ENCODE data around the gene SNRNP35.
"Not testable (repeated sequence)": the region's sequence is repeated elsewhere in the genome, so short reads cannot be mapped to it uniquely, and the experiment has no call there.

SNRNP35 gene

DNA sequence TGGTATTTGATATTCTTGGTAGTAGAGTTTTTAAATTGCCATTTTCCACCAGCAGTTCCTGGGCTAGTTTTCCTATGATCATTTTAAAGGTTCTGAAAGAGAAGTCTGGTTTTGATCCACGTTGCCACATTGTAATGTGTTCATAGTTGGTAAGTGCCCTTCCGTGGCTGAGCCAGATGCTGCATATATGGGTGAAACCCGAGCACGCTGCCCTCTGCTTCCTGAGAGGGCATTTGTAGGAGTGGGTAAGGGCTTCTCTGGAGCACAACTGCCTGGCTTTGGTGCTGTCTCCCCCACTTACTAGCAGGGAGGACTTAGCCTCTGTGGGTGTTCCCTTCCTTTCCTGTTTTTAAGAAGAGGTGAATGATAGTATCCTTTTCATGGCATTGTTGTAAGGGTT lies 7.1 kb downstream of the SNRNP35 start:
- TF ChIP-seq JUND (IDR thresholded peaks at IDR 0.05; ENCODE audit: low read depth) = no peak
- DNase-seq (ENCODE audit: low read depth in 1 of 2, low spot score in 1 of 2) = no peak
- in situ Hi-C loops (cut with HindIII; ENCODE audit: low pct_unique_long_range_greater_than_20kb, low sequenced_read_pairs) = no loop called here

DNA sequence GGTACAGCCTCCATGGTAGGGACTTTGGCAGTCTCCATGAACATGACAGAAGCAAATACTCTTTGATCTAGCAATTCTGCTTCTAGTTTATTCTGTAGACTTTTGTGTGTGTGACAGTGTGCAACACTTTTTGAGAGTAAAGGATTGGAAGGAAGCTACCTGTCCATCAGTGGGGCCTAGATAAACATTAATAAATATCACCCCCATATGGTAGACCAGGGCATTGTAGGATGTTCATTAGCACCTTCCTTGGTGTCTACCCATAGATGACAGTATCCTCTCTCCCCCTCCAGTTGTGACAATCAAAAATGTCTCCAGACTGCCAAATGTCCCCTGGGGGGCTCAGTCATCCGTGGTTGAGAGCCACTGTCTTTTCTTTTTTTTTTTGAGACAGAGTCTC lies 10.8 kb downstream of the SNRNP35 start:
- peak in 1 of 2 experiments; percentile 25 for DNase-seq (ENCODE audit: low read depth in 1 of 2, low spot score in 1 of 2)
- in situ Hi-C loops (cut with HindIII; ENCODE audit: low pct_unique_long_range_greater_than_20kb, low sequenced_read_pairs) = no loop called here
- TF ChIP-seq JUND (IDR thresholded peaks at IDR 0.05; ENCODE audit: low read depth) = no peak

DNA sequence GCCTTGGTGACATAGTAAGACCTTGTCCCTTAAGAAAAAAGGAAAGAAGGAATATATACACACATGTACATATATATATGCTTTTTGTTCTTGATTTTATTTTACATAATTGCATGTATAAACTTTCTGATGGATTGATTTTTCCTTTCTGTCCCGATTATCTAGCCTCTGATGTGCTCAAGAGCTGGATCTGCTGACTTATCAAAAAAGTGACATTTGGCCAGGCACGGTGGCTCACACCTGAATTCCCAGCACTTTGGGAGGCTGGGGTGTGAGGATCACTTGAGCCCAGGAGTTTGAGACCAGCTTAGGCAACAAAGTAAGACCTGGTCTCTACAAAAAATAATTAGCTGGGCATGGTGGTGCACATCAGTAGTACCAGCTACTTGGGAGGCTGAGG lies 12.0 kb downstream of the SNRNP35 start:
- no peak for DNase-seq (ENCODE audit: low read depth in 1 of 2, low spot score in 1 of 2)
- TF ChIP-seq JUND (IDR thresholded peaks at IDR 0.05; ENCODE audit: low read depth) = no peak
- in situ Hi-C loops (cut with HindIII; ENCODE audit: low pct_unique_long_range_greater_than_20kb, low sequenced_read_pairs) = no loop called here

DNA sequence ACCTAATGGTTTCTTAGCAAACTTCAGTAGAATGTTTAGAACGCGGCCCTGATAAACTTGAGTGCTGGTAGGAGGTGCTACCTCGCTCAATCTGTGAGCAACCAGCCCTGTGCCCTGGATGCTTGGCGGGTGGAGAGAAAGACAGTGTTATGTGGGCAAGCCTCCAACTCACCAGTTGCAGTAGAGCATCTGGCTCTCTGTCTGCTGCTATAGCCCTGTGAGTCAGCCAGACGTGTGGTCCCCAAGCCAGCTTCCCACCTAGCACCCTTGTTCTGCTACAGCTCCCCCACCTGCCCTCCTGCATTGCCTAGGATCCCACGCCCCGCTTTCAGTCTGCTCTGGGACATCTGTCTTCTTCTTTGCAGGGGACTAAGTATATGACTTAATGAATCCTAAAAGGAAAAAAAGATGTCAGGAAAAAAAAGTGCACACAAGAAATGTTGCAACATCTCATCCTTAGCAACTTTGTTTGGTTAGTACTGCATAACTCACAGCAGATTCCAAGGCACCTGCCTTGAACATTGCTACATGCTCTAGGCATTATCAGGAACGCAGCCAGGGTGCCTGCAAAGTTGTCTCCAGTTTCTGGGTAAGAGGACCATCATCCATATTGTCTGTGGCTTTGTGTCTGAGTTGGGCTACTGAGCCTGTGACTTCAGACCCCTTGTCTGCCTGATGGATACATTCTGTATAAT lies 13.6 kb downstream of the SNRNP35 start:
- no peak for TF ChIP-seq JUND (IDR thresholded peaks at IDR 0.05; ENCODE audit: low read depth)
- in situ Hi-C loops (cut with HindIII; ENCODE audit: low pct_unique_long_range_greater_than_20kb, low sequenced_read_pairs) = no loop called here
- DNase-seq (ENCODE audit: low read depth in 1 of 2, low spot score in 1 of 2) = no peak

DNA sequence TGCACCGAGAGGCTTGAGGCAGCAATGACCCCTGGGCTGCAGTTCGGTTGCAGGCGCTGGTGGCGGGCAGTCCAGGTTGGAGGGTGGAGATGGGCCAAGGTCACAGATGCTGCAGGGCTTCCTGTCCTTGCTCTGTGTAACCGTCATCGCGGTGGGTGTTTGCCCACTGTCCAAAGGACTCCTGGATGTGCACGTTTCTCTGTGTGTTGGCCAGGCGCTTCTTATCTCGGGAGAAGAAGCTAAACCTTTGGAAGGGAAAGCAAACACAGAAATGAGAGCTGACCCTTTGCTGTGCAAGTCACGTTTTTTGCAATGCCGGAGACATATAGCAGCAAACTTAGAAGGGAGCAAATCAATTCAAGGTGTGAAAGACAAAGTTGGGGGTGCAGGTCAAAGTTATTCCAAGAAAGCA lies 14.5 kb downstream of the SNRNP35 start:
- in situ Hi-C loops (cut with HindIII; ENCODE audit: low pct_unique_long_range_greater_than_20kb, low sequenced_read_pairs) = no loop called here
- DNase-seq (ENCODE audit: low read depth in 1 of 2, low spot score in 1 of 2) = no peak
- TF ChIP-seq JUND (IDR thresholded peaks at IDR 0.05; ENCODE audit: low read depth) = no peak

DNA sequence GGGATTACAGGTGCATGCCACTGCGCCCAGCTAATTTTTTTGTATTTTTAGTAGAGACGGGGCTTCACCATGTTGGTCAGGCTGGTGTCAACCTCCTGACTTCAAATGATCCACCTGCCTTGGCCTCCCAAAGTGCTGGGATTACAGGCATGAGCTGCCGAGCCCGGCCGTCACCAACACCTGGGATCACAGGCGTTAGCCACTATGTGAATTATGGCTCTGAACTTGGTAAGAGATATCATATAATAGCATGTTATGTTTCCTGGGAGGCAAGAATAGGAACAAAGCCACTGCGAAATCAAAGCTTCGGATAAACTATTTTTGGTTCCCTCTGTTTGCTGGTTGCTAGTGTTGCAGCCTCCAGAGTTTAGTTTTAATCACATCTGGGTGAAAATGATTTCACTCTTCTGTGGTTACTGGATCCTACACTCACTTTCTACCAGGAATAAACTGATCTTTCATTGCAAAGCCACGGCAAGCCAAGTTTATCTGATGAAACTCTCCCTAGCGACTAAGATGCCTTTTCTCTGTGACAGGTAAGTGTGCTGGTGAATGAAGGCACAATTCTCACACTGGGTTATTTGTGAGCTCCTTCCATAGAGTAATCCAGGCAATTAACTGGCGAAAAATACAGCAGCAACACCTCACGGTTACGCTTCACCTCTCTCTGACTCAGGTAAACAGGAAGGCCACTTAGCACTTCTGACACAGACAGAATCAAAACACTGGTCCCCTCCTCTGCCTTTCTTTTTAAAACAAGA lies 16.7 kb downstream of the SNRNP35 start:
- no peak for TF ChIP-seq JUND (IDR thresholded peaks at IDR 0.05; ENCODE audit: low read depth)
- DNase-seq (ENCODE audit: low read depth in 1 of 2, low spot score in 1 of 2) = no peak
- in situ Hi-C loops (cut with HindIII; ENCODE audit: low pct_unique_long_range_greater_than_20kb, low sequenced_read_pairs) = no loop called here

DNA sequence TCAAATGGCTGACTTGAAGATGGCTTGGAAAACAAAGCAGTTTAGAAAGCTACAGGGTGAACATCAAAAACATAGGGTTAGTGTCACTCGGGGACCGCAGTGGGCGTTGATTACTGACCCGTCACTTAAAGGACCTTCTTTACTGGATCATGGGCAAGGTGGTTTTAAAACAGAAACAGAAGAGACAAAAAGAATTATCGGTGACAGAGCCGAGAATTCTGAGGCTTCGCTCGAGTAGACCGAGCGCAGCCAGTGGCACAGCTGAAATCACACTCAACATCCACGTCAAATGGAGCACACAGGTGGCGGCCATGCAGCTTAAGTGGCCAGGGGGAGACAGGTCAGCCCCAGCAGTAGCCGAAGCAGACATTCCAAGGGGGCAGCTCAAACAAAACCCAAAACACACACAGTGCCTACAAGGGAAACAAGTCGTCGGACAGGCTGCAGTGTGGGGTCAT lies 17.3 kb downstream of the SNRNP35 start:
- DNase-seq (ENCODE audit: low read depth in 1 of 2, low spot score in 1 of 2) = no peak
- TF ChIP-seq JUND (IDR thresholded peaks at IDR 0.05; ENCODE audit: low read depth) = no peak
- in situ Hi-C loops (cut with HindIII; ENCODE audit: low pct_unique_long_range_greater_than_20kb, low sequenced_read_pairs) = no loop called here

DNA sequence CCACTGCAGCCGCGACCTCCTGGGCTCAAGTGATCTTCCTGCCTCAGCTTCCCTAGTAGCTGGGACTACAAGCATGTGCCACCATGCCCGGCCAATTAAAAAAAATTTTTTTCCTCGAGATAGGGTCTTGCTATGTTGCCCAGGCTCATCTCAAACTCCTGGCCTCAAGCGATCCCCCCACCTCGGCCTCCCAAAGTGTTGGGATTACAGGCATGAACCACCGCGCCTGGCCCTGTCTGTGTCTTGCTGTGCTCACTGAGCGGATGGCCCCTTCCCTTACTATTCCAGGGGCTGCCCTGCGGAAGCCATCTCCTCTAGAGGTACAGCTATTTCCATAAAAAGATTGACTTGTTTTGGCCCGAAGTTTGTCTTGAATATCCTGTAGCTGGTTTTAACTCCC lies 20.1 kb downstream of the SNRNP35 start:
- TF ChIP-seq JUND (IDR thresholded peaks at IDR 0.05; ENCODE audit: low read depth) = no peak
- in situ Hi-C loops (cut with HindIII; ENCODE audit: low pct_unique_long_range_greater_than_20kb, low sequenced_read_pairs) = no loop called here
- no peak for DNase-seq (ENCODE audit: low read depth in 1 of 2, low spot score in 1 of 2)

DNA sequence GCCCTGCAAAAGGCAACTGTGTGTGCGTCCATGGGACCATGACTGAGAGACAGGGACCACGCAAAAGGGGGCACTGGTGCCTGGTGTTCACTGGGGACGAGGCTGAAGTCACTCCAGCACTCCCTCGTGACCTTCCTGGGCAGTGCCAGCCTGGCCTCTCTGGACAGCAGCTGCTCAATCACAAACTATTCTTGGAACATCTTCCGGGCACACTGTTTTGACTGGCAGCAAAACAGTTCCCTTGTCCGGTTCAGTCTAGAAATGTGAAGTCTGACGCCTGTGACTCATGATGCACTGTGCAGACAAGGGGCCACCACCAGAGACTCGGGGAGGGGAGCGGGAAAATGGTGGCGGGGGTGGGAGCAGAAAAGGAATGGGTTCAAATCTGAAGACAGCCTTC lies 20.8 kb downstream of the SNRNP35 start:
- no peak for TF ChIP-seq JUND (IDR thresholded peaks at IDR 0.05; ENCODE audit: low read depth)

DNA sequence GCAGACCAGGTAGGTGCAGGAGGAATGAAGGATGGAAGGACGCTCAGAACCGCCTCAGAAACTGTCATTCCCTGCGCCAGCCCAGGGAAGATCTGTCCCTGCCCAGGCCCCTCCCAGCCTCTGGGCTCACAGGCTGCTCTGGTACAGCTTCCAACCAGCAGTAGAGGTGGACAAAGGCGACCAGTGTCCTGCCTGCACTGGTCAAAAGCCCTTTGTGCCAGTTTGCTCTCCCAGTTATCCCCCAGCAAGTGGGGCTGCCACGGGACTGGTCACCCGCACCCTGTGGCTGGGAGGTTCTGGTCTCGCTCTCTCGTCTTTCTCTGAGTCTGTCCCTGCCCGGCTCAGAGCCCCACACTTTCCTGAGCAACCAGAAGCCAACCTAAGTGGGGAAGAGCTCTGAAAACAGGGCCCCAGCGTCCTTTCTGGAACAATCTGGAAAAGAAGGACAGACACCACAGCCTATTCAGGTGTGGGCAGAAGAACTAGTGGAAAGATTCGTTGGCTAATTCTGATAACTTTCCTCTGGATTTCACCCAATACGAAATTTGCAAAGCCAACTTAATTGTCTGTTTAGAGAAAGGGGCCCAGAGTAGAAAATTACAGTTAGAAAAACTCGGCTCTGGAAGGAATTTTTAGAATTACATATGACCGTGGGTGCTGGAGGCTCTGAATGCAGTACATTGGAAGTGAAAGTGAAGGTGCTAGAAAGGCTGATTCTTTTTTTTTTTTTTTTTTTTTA lies 21.7 kb downstream of the SNRNP35 start:
- no peak for TF ChIP-seq JUND (IDR thresholded peaks at IDR 0.05; ENCODE audit: low read depth)
- in situ Hi-C loops (cut with HindIII; ENCODE audit: low pct_unique_long_range_greater_than_20kb, low sequenced_read_pairs) = no loop called here
- DNase-seq (ENCODE audit: low read depth in 1 of 2, low spot score in 1 of 2) = no peak

More for the DNA sequence above, 20.8 kb downstream of the SNRNP35 start:
- no peak for DNase-seq (ENCODE audit: low read depth in 1 of 2, low spot score in 1 of 2)
- in situ Hi-C loops (cut with HindIII; ENCODE audit: low pct_unique_long_range_greater_than_20kb, low sequenced_read_pairs) = no loop called here

DNA sequence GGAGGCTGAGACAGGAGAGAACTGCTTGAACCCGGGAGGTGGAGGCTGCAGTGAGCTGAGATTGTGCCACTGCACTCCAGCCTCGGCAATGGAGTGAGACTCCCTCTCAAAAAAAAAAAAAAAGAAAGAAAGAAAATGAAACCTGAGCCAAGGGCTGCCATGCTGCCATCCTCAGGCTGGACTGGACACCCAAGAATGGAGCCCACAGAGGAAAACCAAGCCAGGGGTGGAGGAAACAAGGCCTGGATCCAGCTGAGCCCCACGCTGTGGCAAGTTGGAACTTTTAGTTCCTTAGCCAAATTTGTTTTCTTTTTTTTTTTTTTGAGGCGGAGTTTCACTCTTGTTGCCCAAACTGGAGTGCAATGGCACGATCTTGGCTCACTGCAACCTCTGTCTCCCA lies 23.3 kb downstream of the SNRNP35 start:
- in situ Hi-C loops (cut with HindIII; ENCODE audit: low pct_unique_long_range_greater_than_20kb, low sequenced_read_pairs); DNase-seq (ENCODE audit: low read depth in 1 of 2, low spot score in 1 of 2): not testable (repeated sequence)

DNA sequence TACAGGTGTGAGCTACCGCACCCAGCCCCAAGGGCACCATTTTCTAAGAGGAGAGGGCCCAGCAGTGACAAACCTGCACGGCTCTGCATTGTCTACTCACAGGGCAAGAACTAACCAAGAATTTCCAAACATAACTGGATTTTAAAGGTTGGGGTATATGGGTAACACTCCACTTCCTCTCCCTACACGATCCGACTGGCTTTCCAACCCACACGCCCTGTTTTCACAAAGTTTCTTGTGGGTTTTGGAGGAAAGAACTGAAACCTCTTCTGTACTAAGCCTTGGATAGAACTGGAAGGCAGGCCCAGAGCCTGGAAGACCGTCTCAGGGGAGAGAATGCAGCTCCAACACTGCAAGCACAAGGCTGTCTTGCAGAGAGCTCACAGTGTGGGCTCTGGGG lies 24.9 kb downstream of the SNRNP35 start:
- in situ Hi-C loops (cut with HindIII; ENCODE audit: low pct_unique_long_range_greater_than_20kb, low sequenced_read_pairs) = no loop called here
- no peak for DNase-seq (ENCODE audit: low read depth in 1 of 2, low spot score in 1 of 2)
- no peak for TF ChIP-seq JUND (IDR thresholded peaks at IDR 0.05; ENCODE audit: low read depth)

Data from T47D (cell line).